PC-9 (cell line): ENCODE results near the gene SLC9A3. TPM values are rescaled to one million over a fixed set of nuclear protein-coding genes. Genes with fewer than 3 reads are reported as not detected.

Experiments used
- BruUV-seq: library from RNA; stranded (reverse); fragments of 400-500 nt; replicated peaks from 2 replicates; lab custom pipeline; 2021; lab: Mats Ljungman, UMichigan
- CTCF ChIA-PET: fragments of 300-600 bp; sonication (Branson Sonifier 250); formaldehyde crosslinking; loops from one replicate; lab custom pipeline; 2022; ENCODE audit warnings: antibody characterized with exemption; lab: Charles Lee
- POLR2A ChIA-PET: fragments of 300-600 bp; sonication (Branson Sonifier 250); formaldehyde crosslinking; loops from one replicate; lab custom pipeline; 2022; ENCODE audit warnings: antibody characterized with exemption; ENCODE audit not compliant: unreplicated experiment; lab: Charles Lee
- DNase-seq, 2 experiments: peaks; one replicate each; pipeline versions ENCODE4 v3.0.0 to v3.0.0-alpha.2; 2015 to 2022; ENCODE audit warnings: mixed read lengths in 1 of 2
- H2AFZ ChIP-seq: fragments of 200-600 bp; sonication (generic); 2 replicates; pipeline ENCODE4 v1.8.1; 2017; ENCODE audit warnings: antibody characterized with exemption
- H3F3A ChIP-seq: fragments of 200-600 bp; sonication (generic); 2 replicates; pipeline ENCODE4 v1.8.1; 2017; ENCODE audit warnings: antibody characterized with exemption, mild to moderate bottlenecking, low read depth; ENCODE audit not compliant: insufficient read depth
- H3K27ac ChIP-seq: fragments of 200-600 bp; sonication (generic); 2 replicates; pipeline ENCODE4 v1.6.1; 2016; ENCODE audit warnings: mixed run types
- H3K27me3 ChIP-seq: fragments of 200-600 bp; sonication (generic); 2 replicates; pipeline ENCODE4 v1.6.1; 2016; ENCODE audit warnings: low read depth, mixed run types; ENCODE audit not compliant: insufficient read depth
- H3K36me3 ChIP-seq: fragments of 200-600 bp; sonication (generic); 2 replicates; pipeline ENCODE4 v1.6.1; 2016; ENCODE audit warnings: low read depth, mixed run types
- H3K4me1 ChIP-seq: fragments of 200-600 bp; sonication (generic); replicated peaks from 2 replicates; pipeline ENCODE4 v1.6.1; 2016; ENCODE audit warnings: mixed run types; ENCODE audit not compliant: insufficient read depth
- H3K4me2 ChIP-seq: fragments of 200-600 bp; sonication (generic); 2 replicates; pipeline ENCODE4 v1.6.1; 2017; ENCODE audit warnings: mixed run types
- H3K4me3 ChIP-seq: fragments of 200-600 bp; sonication (generic); 2 replicates; pipeline ENCODE4 v1.6.1; 2016; ENCODE audit warnings: mixed run types
- H3K79me2 ChIP-seq: fragments of 200-600 bp; sonication (generic); 2 replicates; pipeline ENCODE4 v1.6.1; 2017; ENCODE audit warnings: low read depth, mixed run types
- H3K9me2 ChIP-seq: fragments of 200-600 bp; sonication (generic); 2 replicates; pipeline ENCODE4 v1.8.1; 2017; ENCODE audit warnings: mild to moderate bottlenecking; ENCODE audit not compliant: insufficient read depth
- H3K9me3 ChIP-seq: fragments of 200-600 bp; sonication (generic); 2 replicates; pipeline ENCODE4 v1.8.1; 2016; ENCODE audit warnings: low read depth; ENCODE audit not compliant: insufficient read depth
- H4K20me1 ChIP-seq: fragments of 200-600 bp; sonication (generic); 2 replicates; pipeline ENCODE4 v1.8.1; 2017; ENCODE audit not compliant: insufficient read depth
- CTCF ChIP-seq: fragments of 200-600 bp; sonication (generic); conservative IDR thresholded peaks from 2 replicates; pipeline ENCODE4 v1.6.1; 2017; ENCODE audit warnings: mixed run types, antibody characterized with exemption, mild to moderate bottlenecking, moderate library complexity
- EZH2 ChIP-seq: fragments of 200-600 bp; sonication (generic); IDR thresholded peaks from 2 replicates; pipeline ENCODE4 v1.8.0; 2017; ENCODE audit warnings: antibody characterized with exemption, low read depth
- intact Hi-C: fragments of 100-400 bp; cut with micrococcal nuclease; formaldehyde crosslinking; loops from one replicate; pipeline ENCODE4 v1.10.0; 2022; ENCODE audit not compliant: unreplicated experiment
- total RNA-seq: library from RNA; stranded (reverse); gene quantifications from 2 replicates; pipeline ENCODE4 v1.2.3, GENCODE V29; 2021

The SLC9A3 gene
- total RNA-seq, 1 experiment from 2014 or later, result 5.6 TPM

- DNase-seq, result no peak
- no peaks in the 10 kb centered on the region for H3F3A ChIP-seq
- H3K4me2 ChIP-seq, result no peak overlapping the region
- no peak overlapping the region for H3K27ac ChIP-seq
- H4K20me1 ChIP-seq, result no peaks in the 10 kb centered on the region
- H3K9me3 ChIP-seq, result no peaks in the 10 kb centered on the region
- no peaks in the 10 kb centered on the region for H3K4me1 ChIP-seq
- TF ChIP-seq CTCF, result no peak
- TF ChIP-seq EZH2, result no peak
- H3K79me2 ChIP-seq, result no peaks in the 10 kb centered on the region
- ChIA-PET POLR2A (interaction anchor here (0.6 kb wide), 1 partner anchor 8 kb away, joined by 3 read pairs; no protein-coding TSS in a partner anchor), CTCF (no interaction called here)
- no peak overlapping the region for H2AFZ ChIP-seq
- no peak overlapping the region for H3K4me3 ChIP-seq
- intact Hi-C loops, result no loop called here
- H3K27me3 ChIP-seq, result peaks cover 96% of the 10 kb centered on the region
- no TSS peak for BruUV-seq
- H3K36me3 ChIP-seq, result no peaks in the 10 kb centered on the region
- no peaks in the 10 kb centered on the region for H3K9me2 ChIP-seq
Observed at GRCh38 chr5:515273-515836, 8.9 kb downstream of the SLC9A3 start.

GRCh38 chr5:514673-515072 lies 9.6 kb downstream of the SLC9A3 start:
- no peak overlapping the region for H2AFZ ChIP-seq
- ChIA-PET POLR2A (interaction anchor here (0.6 kb wide), 1 partner anchor 9 kb away, joined by 3 read pairs; no protein-coding TSS in a partner anchor), CTCF (no interaction called here)
- H3K9me2 ChIP-seq, result no peaks in the 10 kb centered on the region
- no peaks in the 10 kb centered on the region for H3K79me2 ChIP-seq
- no peaks in the 10 kb centered on the region for H4K20me1 ChIP-seq
- no peak overlapping the region for H3K27ac ChIP-seq
- H3K9me3 ChIP-seq, result no peaks in the 10 kb centered on the region
- H3F3A ChIP-seq, result no peaks in the 10 kb centered on the region
- DNase-seq, result no peak
- no peak overlapping the region for H3K4me3 ChIP-seq
- BruUV-seq, result no TSS peak
- no peaks in the 10 kb centered on the region for H3K4me1 ChIP-seq
- no peak overlapping the region for H3K4me2 ChIP-seq
- TF ChIP-seq CTCF (no peak), EZH2 (no peak)
- intact Hi-C loops, result no loop called here
- H3K27me3 ChIP-seq, result peaks cover 96% of the 10 kb centered on the region
- no peaks in the 10 kb centered on the region for H3K36me3 ChIP-seq

- POLR2A ChIA-PET, result interaction anchor here (0.6 kb wide), 1 partner anchor 323 kb away, joined by 9 read pairs; the partner anchor contains the start of gene LRRC14B
- CTCF ChIA-PET, result no interaction called here
- Histone ChIP-seq H3K27me3 (peaks cover 94% of the 10 kb centered on the region), H3K4me3 (no peak overlapping the region), H3K9me2 (no peaks in the 10 kb centered on the region), H3K36me3 (no peaks in the 10 kb centered on the region), H2AFZ (no peak overlapping the region), H3K79me2 (no peaks in the 10 kb centered on the region), H3K9me3 (no peaks in the 10 kb centered on the region), H3K27ac (no peak overlapping the region), H3F3A (no peaks in the 10 kb centered on the region), H4K20me1 (no peaks in the 10 kb centered on the region), H3K4me2 (no peak overlapping the region), H3K4me1 (no peaks in the 10 kb centered on the region)
- intact Hi-C loops, result no loop called here
- TF ChIP-seq EZH2, result no peak
- BruUV-seq, result no TSS peak
- no peak for DNase-seq
Observed at GRCh38 chr5:514101-514485, 10.2 kb downstream of the SLC9A3 start.
